Esophagus muscularis mucosa (tissue), 4 donors: ENCODE data around the gene PEX14. TPM values are rescaled to one million over a fixed set of nuclear protein-coding genes. Genes with fewer than 3 reads are reported as not detected.

Experiments used
- DNase-seq: peaks from one replicate; pipeline ENCODE4 v3.0.0-alpha.2; 2017; ENCODE audit errors: extremely low spot score
- H3K27ac ChIP-seq, 4 donors: fragments of 200-600 bp; sonication (generic); replicated peaks in 1 of 4; 1 replicate in 3 of 4; 2 replicates in 1 of 4; pipeline ENCODE4 v1.5.1; 2016 to 2019; ENCODE audit warnings: mild to moderate bottlenecking in 1 of 4
- H3K27me3 ChIP-seq, 4 donors: fragments of 200-600 bp; sonication (generic); one replicate each; pipeline versions ENCODE4 v1.5.1 to v1.6.0; 2016 to 2019
- H3K36me3 ChIP-seq, 4 donors: fragments of 200-600 bp; sonication (generic); one replicate each; pipeline ENCODE4 v1.5.1; 2016 to 2019
- H3K4me1 ChIP-seq, 4 donors: fragments of 200-600 bp; sonication (generic); one replicate each; pipeline ENCODE4 v1.5.1; 2016 to 2019
- H3K4me3 ChIP-seq, 4 donors: fragments of 200-600 bp; sonication (generic); 1 replicate in 2 of 4; 2 replicates in 2 of 4; pipeline ENCODE4 v1.5.1; 2016 to 2019; ENCODE audit warnings: mild to moderate bottlenecking in 4 of 4, moderate library complexity in 1 of 4
- H3K9me3 ChIP-seq, 4 donors: fragments of 200-600 bp; sonication (generic); 1 replicate in 3 of 4; 2 replicates in 1 of 4; pipeline ENCODE4 v1.5.1; 2016 to 2019
- EP300 ChIP-seq: sonication (generic); formaldehyde crosslinking; IDR thresholded peaks from one replicate; pipeline ENCODE4 v1.6.1; 2017; ENCODE audit warnings: antibody characterized with exemption
- POLR2A ChIP-seq: fragments of 450-650 bp; IDR thresholded peaks from one replicate; pipeline ENCODE4 v1.6.1; 2017; ENCODE audit warnings: antibody characterized with exemption, moderate library complexity, mild to moderate bottlenecking, low read depth
- POLR2AphosphoS5 ChIP-seq, 2 donors: sonication (generic); formaldehyde crosslinking; IDR thresholded peaks; one replicate each; pipeline ENCODE4 v1.6.1; 2017; ENCODE audit warnings: antibody characterized with exemption in 2 of 2
- WGBS: methylation state at CpG from one replicate; pipeline ENCODE4 v1.1.5; 2018; 5-methylcytosine and 5-hydroxymethylcytosine counted together
- intact Hi-C: fragments of 100-400 bp; cut with DNase I; formaldehyde crosslinking; loops from one replicate; pipeline ENCODE4 v1.15.1; 2023
- total RNA-seq, 4 donors: library from RNA; depleted of rRNA; stranded (reverse); fragments of >200 nt; gene quantifications; one replicate each; pipeline versions ENCODE4 v1.1.0 to v1.2.1, GENCODE V29; 2016
- TF ChIP-seq, protein P1 (sequence below), 3 experiments: fragments of 200-600 bp in 2 of 3; fragments of 450-650 bp in 1 of 3; sonication (generic) in 2 of 3; IDR thresholded peaks; one replicate each; pipeline ENCODE4 v1.5.1; 2017 to 2019; ENCODE audit warnings: antibody characterized with exemption in 3 of 3, mild to moderate bottlenecking in 2 of 3, moderate library complexity in 1 of 3

PEX14 gene
- total RNA-seq, 4 donors from 2014 or later, result 16.2 to 24.2 (median 20.1) TPM

DNA sequence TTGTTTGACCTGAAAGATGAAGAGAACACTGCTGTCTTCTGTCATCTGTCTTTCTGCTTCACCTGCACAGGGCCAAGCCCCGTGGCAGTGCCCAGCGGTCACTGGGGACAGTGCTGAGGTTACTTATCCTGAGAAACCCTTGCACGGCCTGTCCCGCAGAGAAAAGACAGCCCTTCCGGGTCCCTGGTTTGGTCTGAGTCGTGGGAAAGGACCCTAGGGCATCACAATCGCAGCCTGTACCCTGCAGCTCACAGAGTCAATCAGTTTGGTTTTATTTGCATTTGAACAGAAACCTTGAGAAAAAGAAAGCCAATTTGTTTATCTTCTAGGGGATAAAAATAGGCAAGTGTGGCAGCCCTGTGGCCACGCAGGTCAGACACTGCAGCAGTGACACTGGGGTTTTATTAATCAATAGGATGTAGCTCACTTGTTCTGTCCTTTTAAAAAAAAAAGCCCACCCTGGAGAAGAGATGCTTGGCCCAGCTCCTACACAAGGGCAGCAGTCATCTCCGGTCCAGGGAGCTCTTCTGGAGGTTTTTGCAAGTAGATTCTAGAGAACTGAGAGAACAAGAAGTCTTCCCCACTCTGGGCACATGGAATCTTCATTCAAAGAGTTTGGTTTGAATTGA, 120.0 kb downstream of the PEX14 start:
- intact Hi-C loops, result no loop called here
- no peak for TF ChIP-seq POLR2AphosphoS5 (IDR thresholded peaks at IDR 0.05)
- no peak for TF ChIP-seq EP300
- no peak for TF ChIP-seq POLR2A
- TF ChIP-seq, protein P1, sequence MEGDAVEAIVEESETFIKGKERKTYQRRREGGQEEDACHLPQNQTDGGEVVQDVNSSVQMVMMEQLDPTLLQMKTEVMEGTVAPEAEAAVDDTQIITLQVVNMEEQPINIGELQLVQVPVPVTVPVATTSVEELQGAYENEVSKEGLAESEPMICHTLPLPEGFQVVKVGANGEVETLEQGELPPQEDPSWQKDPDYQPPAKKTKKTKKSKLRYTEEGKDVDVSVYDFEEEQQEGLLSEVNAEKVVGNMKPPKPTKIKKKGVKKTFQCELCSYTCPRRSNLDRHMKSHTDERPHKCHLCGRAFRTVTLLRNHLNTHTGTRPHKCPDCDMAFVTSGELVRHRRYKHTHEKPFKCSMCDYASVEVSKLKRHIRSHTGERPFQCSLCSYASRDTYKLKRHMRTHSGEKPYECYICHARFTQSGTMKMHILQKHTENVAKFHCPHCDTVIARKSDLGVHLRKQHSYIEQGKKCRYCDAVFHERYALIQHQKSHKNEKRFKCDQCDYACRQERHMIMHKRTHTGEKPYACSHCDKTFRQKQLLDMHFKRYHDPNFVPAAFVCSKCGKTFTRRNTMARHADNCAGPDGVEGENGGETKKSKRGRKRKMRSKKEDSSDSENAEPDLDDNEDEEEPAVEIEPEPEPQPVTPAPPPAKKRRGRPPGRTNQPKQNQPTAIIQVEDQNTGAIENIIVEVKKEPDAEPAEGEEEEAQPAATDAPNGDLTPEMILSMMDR (IDR thresholded peaks at IDR 0.05), result no peak
- WGBS, result 86% methylated on average over 9 of the region's 9 CpGs
- no peak for DNase-seq
- H3K36me3 ChIP-seq, result peaks cover 0 to 2% (median 0%) of the 10 kb centered on the region in 4 donors
- no peaks in the 10 kb centered on the region for H3K27me3 ChIP-seq
- H3K9me3 ChIP-seq, result no peaks in the 10 kb centered on the region
- no peak overlapping the region for H3K4me3 ChIP-seq
- peaks cover 0 to 35% (median 15%) of the 10 kb centered on the region in 4 donors for H3K4me1 ChIP-seq
- H3K27ac ChIP-seq, result no peak overlapping the region

DNA sequence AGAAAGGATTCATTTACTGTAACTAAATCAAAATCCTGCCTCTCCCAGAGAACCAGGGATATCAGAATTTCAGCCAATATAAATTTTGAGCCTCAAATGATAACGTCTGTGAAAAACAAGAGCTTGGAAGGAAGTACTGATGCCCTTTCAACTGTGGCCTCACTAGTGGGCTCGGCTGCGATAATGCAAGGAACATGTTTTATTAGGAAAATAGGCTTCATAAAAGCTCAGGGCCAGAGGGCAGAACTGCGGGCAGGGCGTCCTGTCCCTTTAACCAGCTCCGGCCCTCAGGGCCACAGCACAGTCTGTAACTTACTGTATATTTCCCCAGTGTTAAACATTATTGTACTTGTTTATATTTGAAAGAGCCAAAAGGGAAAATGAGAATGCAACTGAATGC, 122.0 kb downstream of the PEX14 start:
- intact Hi-C loops, result no loop called here
- TF ChIP-seq EP300 (no peak), POLR2AphosphoS5 (IDR thresholded peaks at IDR 0.05) (no peak), POLR2A (no peak)
- TF ChIP-seq, protein P1 (IDR thresholded peaks at IDR 0.05), result no peak
- Histone ChIP-seq H3K4me1 (peaks cover 0 to 30% (median 12%) of the 10 kb centered on the region in 4 donors), H3K27ac (no peak overlapping the region), H3K4me3 (no peak overlapping the region), H3K36me3 (peaks cover 0 to 12% (median 0%) of the 10 kb centered on the region in 4 donors), H3K27me3 (no peaks in the 10 kb centered on the region), H3K9me3 (no peaks in the 10 kb centered on the region)
- peak; percentile 19 for DNase-seq
- WGBS, result 79% methylated on average over 6 of the region's 6 CpGs

DNA sequence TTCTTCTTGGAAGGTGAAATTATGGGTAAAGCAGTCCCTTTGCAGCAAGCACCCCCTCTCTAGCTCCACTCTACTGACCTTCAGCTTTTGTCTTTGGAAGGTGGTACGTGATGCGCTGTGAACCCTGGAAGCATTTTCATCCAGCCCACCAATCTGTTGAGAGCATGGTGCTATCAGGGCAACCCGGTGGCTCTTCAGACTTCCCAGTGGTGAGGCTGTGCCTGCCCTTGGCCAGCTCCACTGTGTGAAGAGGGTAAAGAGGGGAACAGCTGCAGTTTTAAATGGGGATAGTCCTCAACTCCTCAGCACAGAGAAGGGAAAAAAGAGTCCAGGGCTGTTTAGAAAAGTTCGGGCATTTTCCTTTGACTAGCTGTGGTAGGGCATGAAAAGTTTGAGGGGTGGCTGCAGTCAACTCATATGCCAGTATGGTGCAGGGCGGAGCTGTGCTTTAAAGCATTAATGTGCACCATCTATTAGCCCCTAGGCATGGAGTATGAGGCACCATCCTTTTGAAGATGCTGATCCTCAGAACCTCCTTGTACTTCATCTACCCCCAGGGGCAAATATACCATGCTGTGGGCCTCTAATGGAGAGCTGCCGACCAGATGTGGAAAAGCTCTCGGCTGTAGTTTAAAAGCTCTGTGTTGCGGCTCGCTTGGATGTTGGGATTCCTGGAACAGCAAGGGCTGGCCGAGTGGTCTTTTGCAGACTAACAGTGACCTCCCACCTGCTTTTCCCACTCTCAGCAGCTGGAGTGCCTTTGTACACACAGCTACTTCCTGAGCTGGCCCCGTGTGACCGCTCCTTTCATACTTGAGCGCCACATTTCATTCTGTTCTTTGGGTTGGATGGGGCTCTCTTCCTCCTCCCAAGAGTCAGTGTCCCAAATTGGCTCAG, 123.0 kb downstream of the PEX14 start:
- no peak for TF ChIP-seq POLR2AphosphoS5 (IDR thresholded peaks at IDR 0.05)
- H3K27ac ChIP-seq, result no peak overlapping the region
- H3K4me1 ChIP-seq, result peaks cover 0 to 28% (median 8%) of the 10 kb centered on the region in 4 donors
- H3K36me3 ChIP-seq, result peaks cover 0 to 12% (median 0%) of the 10 kb centered on the region in 4 donors
- intact Hi-C loops, result no loop called here
- H3K4me3 ChIP-seq, result no peak overlapping the region
- no peaks in the 10 kb centered on the region for H3K27me3 ChIP-seq
- DNase-seq, result no peak
- no peaks in the 10 kb centered on the region for H3K9me3 ChIP-seq
- 92% methylated on average over 13 of the region's 13 CpGs for WGBS

GRCh38 chr1:10598389-10598702, 123.6 kb downstream of the PEX14 start:
- Histone ChIP-seq H3K27ac (no peak overlapping the region), H3K9me3 (no peaks in the 10 kb centered on the region), H3K4me3 (no peak overlapping the region), H3K4me1 (peaks cover 0 to 22% (median 6%) of the 10 kb centered on the region in 4 donors), H3K36me3 (peaks cover 0 to 12% (median 0%) of the 10 kb centered on the region in 4 donors), H3K27me3 (no peaks in the 10 kb centered on the region)
- intact Hi-C loops, result no loop called here
- no peak for DNase-seq
- 81% methylated on average over 6 of the region's 6 CpGs for WGBS
- TF ChIP-seq, protein P1 (IDR thresholded peaks at IDR 0.05), result no peak
- TF ChIP-seq POLR2AphosphoS5 (IDR thresholded peaks at IDR 0.05), result no peak
- no peak for TF ChIP-seq EP300
- TF ChIP-seq POLR2A, result no peak

DNA sequence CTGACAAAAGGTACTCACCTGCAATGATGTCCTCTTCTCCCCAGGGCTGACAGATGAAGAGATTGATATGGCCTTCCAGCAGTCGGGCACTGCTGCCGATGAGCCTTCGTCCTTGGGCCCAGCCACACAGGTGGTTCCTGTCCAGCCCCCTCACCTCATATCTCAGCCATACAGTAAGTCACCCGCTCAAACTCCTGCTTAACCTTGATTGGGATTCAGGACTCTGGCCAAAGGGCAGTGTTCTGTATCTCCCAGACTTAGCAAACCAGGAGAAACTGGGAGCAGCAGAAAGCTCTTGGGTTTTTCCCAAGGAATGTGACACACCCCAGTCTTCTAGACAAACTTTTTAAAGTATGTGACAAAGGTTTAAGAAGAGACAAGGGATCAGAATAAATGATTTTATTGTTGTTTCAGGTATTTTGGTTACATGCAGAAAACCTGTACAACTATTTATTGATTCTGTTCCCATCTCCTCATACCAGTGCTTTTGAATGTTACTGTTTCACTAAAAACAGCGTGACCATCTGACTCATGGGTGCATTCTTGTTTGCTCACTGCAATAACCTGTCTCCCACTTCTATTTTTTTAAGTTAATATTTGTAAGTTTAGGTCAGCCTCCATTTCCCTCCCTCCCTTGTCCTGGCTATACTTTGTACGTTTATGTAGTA, 124.6 kb downstream of the PEX14 start:
- intact Hi-C loops, result no loop called here
- TF ChIP-seq POLR2AphosphoS5 (IDR thresholded peaks at IDR 0.05), result no peak
- no peak for TF ChIP-seq POLR2A
- TF ChIP-seq EP300, result no peak
- TF ChIP-seq, protein P1 (IDR thresholded peaks at IDR 0.05), result no peak
- H3K27ac ChIP-seq, result no peak overlapping the region
- WGBS, result 84% methylated on average over 6 of the region's 6 CpGs
- peaks cover 0 to 19% (median 4%) of the 10 kb centered on the region in 4 donors for H3K4me1 ChIP-seq
- H3K9me3 ChIP-seq, result no peaks in the 10 kb centered on the region
- H3K36me3 ChIP-seq, result peaks cover 0 to 12% (median 0%) of the 10 kb centered on the region in 4 donors
- no peaks in the 10 kb centered on the region for H3K27me3 ChIP-seq
- no peak overlapping the region for H3K4me3 ChIP-seq
- no peak for DNase-seq
